ENCODE results near the gene GNA14.
"Not testable (repeated sequence)": the region's sequence is repeated elsewhere in the genome, so short reads cannot be mapped to it uniquely, and the experiment has no call there.

Gene GNA14

DNA sequence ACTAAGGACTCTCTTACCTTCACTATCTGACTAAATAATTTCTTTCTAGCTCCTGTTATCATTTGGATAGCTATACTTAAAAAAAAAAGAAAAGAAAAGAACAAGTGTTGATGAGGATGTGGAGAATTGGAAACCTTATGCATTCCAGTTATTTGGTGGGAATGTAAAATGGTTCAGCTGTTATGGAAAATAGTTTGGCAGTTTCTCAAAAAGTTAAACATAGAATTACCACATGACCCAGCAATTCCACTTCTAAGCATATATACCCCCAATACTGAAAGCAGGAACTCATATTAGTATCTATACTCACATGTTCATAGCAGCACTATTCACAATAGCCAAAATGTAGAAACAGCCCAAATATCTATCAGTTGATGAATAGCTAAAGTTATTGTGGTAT is 61.1 kb downstream of the GNA14 start:
- no peak for DNase-seq

- no peak for DNase-seq
These were observed 61.5 kb downstream of the GNA14 start for GRCh38 chr9:77586591-77586990.

- DNase-seq, result no peak
These were observed 62.8 kb downstream of the GNA14 start for GRCh38 chr9:77585335-77585786.

DNA sequence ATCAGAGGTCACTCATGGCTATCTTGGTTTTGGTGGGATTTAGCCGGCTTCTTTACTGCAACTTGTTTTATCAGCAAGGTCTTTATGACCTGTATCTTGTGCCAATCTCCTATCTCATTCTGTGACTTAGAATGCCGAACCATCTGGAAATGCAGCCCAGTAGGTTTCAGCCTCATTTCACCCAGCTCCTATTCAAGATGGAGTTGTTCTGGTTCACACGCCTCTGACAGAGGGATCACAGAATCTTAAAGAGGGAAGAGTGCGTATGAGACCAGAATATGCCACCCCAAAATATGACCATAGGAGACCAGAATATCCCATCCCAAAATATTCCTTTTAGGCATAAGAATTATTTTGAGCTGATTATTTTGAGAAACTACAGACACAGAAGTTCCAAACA is 63.2 kb downstream of the GNA14 start:
- DNase-seq, result not testable (repeated sequence)

DNA sequence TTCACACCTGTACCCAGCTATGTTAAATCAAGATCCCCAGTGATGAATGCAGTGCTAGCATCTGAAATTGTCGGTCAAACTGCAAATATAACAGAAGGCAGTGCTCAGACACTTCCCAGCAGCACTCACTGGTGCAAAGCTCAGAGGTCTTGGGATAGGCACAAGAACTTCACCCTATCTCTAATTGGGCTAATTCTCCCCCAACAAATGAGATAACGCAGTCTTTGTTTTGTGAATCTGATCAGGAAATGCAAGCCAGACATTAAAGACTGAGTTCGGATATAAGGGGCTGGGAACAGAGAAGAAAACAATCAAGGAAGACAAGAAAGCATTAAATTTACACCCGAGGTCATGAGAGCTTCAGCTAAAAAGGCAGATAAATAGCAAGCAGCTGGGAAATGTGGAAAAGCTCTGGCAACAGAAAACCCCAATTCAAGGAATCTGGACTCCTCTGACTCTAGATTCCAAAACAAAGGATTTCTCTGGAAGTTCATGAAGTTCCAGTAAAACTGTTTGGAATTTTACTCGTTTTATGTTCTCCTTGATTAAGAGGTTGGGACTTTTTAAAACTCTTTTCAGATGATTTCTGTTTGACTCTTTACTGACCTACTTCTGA is 65.1 kb downstream of the GNA14 start:
- DNase-seq, result no peak

DNA sequence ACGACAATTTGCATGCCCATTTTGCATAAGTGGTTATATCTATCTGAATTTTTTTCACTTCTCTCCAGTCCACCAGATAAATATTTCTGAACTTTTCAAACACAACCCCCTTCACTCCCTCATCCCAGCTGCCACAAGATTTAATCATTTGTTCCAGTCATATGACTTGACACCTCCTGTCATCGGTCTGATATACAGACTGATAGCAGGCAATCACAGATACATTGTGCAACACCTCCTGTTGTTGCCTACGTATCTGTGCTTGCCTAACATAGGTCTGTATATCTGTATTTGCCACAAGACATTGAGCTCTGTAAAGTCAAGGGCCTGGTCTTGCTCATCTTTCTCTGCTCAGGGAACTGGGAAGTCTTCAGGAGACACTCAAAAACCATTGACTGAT is 65.6 kb downstream of the GNA14 start:
- no peak for DNase-seq

DNA sequence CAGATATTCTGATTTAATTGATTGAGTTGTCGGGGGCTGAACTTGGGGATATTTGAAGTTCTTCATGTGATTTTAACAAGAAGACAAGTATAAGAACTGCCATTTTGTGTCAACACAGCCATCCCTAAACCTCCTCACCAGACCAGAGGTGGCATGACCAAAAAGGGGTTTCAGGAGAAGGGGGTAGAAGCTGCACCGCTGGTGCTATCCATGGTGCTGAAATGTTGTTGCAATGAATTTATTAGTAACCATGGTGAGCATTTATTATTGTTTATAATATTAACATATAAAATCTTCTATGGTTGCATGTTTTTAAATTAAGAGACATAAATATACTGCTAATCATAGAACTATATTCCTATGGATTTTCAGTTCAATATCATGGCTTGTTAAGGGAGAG is 72.3 kb downstream of the GNA14 start:
- no peak for DNase-seq

GRCh38 chr9:77569335-77569734 is 78.8 kb downstream of the GNA14 start:
- no peak for DNase-seq

DNA sequence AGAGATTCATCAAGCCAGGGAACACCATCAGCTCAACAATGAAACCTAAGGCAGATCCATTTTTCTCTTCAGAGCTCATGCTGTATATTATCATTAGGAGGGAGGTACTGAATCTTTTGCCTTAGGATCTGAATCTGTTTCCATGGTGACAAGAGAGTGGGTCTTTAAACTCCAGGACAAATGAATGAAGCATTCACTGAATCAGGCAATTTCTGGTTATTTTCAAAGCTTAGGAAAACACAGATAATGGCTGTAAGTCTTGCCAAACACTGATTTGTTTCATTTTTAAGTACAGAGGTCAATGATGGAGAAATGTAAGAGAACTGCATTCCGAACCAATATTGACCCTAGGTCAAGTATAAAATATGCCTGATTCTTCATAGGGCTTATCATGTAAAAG is 84.9 kb downstream of the GNA14 start:
- no peak for DNase-seq

DNA sequence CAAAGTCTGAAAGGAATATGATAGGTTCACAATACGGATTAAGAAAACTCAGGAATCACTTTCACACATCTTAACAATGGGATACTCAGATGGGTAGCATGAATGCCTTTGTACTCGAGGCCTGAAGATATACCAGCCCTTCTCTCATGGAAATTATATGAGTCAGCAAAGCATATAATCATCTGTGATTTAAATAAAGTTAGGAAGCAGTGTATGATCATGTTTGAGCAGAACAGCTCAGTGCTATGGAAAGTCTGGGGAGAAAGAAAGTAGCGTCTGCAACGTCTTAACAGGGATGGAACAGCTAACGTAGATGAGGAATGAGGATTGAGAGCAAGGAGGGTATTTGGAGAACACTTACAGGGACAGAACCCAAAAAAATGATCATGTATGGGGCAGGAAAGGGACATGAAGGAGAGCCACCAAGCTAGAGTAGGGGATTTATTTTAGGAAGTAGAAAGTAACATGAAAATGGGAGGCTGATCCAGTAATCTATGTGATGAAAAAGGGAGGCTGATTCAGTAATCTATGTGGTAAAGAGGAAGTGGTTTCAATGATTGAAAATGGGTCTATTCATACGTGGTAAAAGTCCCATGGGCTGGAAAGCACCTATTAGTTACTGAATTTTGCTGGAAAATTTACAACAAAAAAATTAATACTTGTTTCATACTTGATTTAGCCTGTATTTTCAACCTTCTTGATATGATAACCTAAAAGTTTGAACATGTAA is 85.9 kb downstream of the GNA14 start:
- DNase-seq, result no peak

- no peak for DNase-seq
These were observed 86.6 kb downstream of the GNA14 start for GRCh38 chr9:77561331-77562018.

- no peak for DNase-seq
These were observed 91.7 kb downstream of the GNA14 start for GRCh38 chr9:77556396-77556795.

DNA sequence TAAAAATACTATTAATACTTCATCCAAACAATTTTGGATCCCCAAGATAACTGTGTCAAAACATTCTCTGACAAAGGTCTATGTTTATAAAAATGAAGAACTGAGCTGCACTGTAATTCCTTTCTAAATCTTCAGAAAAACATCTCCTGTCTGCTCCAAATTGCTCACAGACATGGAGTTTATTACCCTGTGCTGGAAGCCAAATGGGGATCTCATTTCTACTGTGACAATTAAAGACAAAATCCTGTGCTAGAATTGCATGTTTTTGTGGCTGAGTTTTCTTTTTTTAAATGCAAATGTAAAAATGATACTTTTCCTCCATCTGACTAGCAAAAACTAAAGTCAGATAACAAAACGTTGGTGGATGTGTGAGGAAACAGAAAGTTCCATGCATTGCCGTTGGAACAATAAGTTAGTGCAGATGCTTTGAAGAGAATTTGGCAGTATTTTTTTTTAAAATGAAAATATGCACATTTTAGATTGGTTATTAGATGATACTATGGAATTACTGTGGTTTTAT is 93.5 kb downstream of the GNA14 start:
- no peak for DNase-seq

- DNase-seq, result no peak
These were observed 100.9 kb downstream of the GNA14 start for GRCh38 chr9:77547106-77547730.

GRCh38 chr9:77546376-77546950 is 101.7 kb downstream of the GNA14 start:
- no peak for DNase-seq

DNA sequence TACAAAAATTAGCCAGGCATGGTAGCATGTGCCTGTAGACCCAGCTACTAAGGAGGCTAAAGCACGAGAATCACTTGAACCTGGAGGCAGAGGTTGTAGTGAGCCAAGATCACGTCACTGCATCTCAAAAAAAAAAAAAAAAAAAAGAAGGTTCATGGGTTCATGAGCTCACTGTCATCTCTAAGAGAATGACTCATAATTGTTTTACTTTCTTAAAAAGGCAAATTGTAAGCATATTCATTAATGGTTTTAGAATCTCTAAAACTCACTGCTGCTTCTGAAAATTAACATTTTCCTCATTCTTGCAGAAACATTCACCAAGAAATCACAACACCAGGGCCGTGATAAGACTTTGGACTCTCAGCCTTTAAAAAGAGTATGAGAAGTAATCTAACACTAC is 103.6 kb downstream of the GNA14 start:
- no peak for DNase-seq

GRCh38 chr9:77543131-77543822 is 104.8 kb downstream of the GNA14 start:
- no peak for DNase-seq

- no peak for DNase-seq
These were observed 106.5 kb downstream of the GNA14 start for GRCh38 chr9:77541600-77541999.

- no peak for DNase-seq
These were observed 107.1 kb downstream of the GNA14 start for GRCh38 chr9:77541055-77541454.

- DNase-seq, result no peak
These were observed 113.6 kb downstream of the GNA14 start for GRCh38 chr9:77534376-77535057.

GRCh38 chr9:77533671-77534070 is 114.5 kb downstream of the GNA14 start:
- DNase-seq, result no peak

GRCh38 chr9:77532607-77533006 is 115.5 kb downstream of the GNA14 start:
- no peak for DNase-seq
